GM19463 (cell line): Measurements from ENCODE around the gene TSPAN19.
"Not testable (repeated sequence)": the region's sequence is repeated elsewhere in the genome, so short reads cannot be mapped to it uniquely, and the experiment has no call there.

Source experiments
- ATAC-seq: cut with Tn5 transposase; IDR thresholded peaks from one replicate; pipeline ENCODE4 v1.9.1; 2021; ENCODE audit warnings: mild to moderate bottlenecking, moderate library complexity; ENCODE audit not compliant: unreplicated experiment

TSPAN19 gene

DNA sequence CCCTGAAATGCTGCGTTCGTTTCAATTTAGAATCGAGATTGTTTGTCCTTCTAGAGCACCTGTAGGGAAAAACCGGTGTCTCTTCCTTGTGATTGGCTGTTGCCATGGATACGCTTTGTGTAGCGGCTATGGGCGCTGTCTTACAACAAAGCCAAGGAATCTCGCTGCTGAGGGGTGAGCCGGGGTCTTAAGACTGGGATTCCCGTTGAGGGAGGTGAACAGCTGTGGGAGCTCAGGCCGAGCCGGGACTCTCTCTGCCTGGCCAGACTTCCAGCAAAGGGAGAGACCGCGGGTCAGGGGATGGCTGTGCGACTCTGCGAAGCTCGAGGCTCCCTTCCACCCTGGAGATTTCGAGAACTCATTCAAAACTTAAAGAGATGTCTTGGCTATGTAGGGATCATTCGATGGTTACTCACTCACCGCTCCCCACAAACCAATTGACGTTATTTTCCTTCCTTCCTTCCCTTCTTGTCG lies at the start of gene TSPAN19, which contains the start of gene LRRIQ1:
Gene TSPAN19, minus strand, starts transcription at position 44 of the 474 bp plus-strand sequence. CDS start 6,331 bp downstream, outside the sequence.
Gene LRRIQ1, plus strand, starts transcription at position 118 of the 474 bp plus-strand sequence. CDS start 1,826 bp downstream, outside the sequence.
- ATAC-seq = peak; percentile 95

DNA sequence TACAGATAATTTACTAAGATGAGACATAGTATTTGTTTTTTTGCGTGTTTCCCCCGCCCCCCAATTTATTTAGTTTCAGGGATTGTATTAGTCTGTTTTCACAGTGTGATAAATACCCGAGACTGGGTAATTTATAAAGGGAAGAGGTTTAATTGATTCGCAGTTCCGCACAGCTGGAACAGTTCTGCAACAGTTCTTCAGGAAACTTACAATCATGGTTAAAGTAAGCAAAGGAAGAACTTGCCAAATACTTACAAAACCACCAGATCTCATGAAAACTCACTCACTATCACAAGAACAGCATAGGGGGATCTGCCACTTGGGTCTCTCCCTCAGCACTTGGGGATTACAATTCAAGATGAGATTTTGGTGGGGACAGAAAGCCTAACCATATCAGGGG lies 49.0 kb upstream of the TSPAN19 start:
- ATAC-seq = no peak

DNA sequence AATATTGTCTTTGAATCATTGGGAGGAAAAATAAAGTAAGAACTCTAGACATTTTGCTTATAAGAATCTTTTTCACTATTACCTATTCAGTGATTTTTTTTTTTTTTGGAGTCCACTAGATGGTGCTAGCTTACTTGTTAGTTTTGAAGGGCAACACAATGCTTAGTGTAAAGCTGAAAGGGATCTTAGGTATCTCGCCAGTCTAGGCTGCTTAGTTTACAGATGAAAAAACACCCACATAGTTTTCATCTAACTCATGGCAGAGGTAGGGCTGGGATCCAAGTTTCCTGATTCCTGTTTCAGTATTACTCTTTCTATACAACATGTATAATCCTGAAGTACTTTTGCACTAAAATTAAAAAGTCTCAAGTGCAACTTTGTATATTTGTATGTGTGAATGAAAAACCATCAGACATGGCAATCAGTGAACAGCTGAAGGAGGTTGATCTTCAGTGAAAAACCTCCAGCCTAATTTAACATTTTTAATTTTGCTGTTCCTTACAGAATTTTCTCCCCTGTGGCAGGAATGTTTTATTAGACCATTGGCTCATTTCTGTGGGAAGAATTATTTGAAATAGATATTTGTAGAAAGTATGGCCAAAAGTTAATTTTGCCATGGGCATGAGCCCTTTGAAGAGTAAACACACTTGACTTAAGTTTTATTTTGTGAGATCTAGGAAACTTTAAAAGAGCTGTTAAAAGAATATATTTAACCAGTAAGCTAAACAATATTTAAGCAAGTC lies 40.8 kb upstream of the TSPAN19 start:
- peak; percentile 76 for ATAC-seq

DNA sequence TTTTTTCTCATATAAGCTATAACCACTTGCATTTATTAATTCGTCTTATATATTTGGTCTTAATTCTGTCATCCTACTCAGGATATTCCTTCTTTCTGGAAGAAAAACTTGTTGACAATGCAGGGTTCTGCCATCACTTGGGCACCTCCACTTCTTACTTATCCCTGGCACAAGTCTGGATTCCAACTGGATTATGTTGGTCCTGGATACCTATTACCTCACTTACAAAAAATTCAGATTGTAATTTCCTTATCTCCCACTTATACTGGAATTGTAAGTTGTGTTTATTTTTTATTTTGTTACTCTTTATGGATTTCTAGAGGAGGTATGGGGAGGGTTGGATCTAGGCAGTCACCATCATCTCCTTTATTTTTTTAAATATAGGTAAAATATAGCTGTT lies 36.7 kb upstream of the TSPAN19 start:
- ATAC-seq = no peak

DNA sequence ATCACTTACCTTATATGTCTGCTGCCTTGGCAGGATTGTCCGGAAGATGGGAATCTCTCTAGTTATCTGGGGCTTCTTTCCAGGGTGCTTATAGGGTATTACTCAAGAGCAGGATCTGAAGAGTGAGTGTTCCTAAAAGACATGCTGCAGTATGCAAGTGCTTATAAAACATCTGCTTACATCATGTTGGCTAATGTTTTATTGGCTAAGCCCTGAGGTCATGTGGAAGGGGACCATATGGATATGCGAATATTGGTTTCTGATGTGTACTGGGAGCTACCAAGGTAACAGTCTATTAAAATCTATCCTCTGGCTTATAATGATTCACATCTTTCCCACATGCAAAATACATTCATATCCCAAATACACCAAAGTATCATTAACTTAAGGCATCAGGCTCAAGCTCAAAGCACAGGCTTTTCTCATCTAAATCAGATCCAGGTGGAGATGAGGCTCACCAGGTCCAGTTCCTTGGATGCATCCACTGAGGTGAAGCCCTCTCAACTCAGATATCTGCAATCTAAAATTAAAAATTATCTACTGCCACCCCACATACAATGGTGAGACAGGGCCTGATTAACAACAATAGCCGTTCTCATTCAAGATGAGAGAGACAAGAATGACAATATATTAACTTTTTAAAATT lies 29.9 kb upstream of the TSPAN19 start:
- no peak for ATAC-seq

DNA sequence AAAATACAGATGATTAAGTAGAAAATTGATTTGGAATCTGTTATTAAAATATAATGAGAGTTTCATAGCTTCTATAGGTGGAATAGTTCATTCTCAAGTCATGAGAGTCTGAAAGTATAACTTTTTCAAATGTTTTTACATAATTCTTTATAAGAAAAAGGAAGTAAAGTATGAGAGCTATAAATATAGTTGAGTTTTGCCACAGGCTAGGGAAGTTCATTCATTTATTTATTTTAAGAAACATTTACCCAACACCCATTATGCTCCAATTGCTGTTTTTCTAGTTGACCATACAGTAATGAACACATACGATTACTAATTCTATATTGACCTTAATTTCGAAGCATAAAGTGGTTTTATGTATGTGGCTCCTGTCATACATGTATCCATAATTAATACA lies 24.8 kb upstream of the TSPAN19 start:
- no peak for ATAC-seq

DNA sequence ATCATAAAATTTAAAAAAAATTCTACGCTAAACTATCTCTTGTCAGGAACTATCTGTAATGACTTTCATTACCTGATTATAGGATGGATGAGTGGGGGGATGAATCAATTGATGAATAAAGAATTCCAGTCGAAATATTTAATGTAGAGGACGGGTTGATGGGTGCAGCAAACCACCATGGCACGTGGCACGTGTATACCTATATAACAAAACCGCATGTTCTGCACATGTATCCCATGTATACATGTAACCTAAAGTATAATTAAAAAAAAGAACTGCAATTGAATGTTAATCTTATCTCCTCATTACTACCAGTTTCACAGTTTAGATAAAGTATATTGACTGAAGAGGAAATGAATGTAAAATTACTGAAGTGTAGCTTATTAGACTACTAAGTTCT lies 23.5 kb upstream of the TSPAN19 start:
- ATAC-seq = no peak

DNA sequence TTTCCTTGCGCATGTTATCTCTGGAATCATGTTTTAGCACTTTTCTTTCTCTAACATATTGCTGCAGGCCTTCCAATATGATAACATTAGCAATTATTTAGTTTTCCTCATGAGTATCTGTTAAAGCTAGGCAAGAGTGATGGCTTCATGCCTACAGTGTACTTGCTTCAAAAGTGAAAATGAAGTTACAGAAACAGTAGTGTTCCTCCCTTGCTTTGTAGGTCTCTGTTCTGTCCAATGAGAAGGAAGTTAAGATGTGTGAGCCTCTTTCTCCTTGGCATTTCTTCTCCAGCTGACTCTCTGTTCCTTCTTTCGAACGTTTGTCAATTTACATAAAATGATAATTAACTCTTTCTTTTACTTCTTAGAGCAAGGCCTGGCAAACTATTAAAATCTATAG lies 22.3 kb upstream of the TSPAN19 start:
- no peak for ATAC-seq

DNA sequence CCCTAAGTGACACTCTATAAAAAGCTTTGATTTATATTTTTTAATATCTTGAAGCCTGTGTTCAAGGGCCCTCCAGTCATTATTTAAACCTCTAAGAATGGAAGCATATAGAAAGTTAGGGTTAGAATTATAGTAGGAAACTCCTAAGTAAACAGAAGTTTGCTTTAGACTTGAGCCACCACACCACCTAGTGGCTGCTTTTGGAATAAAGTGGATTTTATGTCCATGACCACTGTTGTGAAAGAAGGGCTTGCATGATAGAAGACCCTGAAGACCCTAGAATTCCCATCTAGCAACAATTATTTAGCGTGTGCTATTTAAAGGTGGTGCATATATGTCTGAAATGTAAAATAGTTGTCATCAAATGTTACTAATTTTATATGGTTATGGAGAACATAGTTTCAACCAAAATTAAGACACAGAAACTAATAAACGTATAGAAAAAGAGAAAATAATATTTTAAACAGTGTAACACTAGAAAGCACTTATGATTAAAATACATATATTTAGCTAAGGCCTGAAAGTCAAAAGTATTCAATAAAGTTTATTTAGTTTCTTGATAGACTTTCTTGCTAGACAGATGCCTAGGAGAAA lies 21.4 kb upstream of the TSPAN19 start:
- ATAC-seq = peak; percentile 73

DNA sequence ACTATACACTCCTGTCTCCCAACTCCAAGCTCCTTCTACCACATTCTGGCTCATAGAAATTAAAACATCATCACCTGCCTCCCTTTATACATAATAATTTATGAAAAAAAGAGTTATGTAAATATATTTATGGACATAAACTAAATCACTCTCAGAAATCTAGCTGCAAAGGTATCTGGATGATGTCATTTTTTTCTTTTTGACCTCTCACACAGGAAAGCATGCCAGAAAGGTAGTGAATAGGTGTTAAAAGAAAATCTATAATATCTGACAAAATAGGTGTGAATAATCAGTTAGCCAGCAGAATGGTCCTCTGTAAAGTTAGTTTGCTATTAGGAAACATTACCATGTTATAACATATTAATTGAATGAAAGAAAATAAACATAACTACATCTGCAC lies 7.8 kb upstream of the TSPAN19 start:
- ATAC-seq = no peak

DNA sequence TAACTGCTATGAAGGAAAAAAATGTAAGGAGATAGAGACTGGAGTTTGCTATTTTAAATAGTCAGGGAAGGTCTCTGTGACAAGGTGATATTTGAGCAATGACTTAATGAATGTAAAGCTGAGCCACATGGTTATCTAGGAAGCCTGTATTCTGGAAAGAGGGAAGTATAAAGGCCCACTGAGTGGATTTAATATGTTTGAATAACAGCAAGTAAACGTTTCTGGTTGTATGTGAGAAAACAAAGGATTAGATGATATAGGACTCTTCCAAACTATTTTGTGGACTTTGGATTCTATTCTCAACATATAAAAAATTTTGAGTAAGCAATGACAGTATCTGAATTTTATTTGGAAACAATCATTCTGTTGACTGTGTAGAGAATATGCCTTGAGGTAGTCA lies 5.3 kb upstream of the TSPAN19 start:
- no peak for ATAC-seq

DNA sequence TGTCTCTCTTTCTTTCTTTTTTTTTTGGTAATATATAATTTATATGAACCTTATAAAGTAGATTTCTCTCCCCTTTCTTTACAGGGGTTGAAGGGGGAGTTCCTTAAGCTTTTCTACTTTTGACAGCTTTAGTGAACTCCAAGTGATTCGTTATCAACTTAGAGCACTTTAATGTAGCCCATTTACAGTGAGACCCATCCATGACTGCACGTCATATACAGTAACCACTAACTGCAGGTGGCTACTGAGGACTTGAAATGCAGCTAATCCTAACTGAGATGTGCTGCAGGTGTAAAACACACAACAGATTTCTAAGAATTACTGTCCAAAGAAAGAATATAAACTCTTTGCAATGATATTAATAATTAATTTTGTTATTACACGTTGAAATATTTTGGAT lies 656 bp upstream of the TSPAN19 start:
- no peak for ATAC-seq

DNA sequence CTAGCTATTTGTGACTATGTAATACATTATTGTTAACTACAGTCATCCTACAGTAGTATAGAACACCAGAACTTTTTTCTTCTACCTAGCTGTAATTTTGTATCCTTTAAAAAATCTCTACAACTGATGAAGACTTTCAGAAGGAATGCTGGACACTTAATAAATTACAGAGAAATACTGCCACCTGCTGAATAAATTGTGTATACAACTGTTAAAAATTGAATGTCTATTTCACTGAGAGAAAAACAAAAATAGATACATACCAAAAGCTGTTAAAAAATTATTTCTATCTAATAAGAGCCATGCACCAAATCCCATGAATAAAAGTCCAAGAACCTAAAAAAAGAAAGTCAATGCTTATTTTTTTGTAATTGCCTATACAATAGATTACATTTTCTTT lies 6.6 kb downstream of the TSPAN19 start:
- ATAC-seq = no peak

DNA sequence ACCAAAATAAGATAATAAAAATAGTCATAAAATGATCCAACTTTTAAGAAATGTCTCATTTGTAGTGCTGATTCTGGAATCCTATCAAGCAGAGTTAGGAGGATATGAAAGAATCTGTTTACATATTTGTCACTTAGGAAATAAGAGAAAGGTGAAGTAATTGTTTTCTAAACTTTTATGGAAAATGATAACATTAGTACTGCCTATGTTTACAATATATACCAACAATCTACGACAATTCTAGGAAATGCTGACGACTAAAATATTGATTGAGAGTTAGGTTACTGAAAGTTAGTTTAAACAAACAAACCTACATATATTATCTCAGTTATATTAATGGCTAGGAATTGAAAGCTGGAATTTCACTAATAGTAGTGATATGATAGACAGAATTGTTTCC lies 18.0 kb downstream of the TSPAN19 start:
- no peak for ATAC-seq

DNA sequence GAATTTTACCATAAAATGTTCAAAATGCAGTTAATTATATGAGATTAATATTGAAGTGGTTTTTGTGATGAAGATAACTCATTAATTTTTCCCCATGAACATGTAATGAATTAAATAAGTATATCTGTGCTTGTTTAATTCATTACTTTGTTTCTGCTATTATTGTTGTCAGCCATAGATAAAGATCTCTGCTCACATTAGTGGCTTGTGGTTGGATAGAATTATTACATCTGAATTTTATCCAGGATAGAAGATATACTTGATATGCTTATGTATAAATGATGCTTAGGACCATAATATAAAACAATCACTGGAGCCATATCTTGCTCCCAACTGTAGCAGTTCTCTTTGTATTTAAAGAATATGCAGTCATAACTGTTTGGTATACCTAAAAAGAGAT lies 18.5 kb downstream of the TSPAN19 start:
- no peak for ATAC-seq

DNA sequence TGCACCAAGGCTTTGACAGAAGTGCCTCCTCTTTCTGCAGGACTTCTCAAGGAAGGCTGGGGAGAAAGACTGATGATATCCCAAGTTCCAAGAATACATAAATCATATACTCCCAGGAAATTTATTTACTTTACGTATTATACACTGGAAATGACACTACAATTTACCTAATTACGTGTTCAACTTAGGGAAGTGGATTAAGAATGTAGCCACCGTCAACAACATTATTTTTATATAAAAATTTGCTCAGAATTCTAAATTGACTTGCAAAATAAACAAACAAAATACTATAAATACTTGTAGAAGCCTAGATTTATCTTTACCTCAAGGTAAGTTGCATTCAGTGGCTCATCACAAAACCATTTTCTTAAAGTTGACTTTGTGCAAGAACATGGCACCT lies 18.9 kb downstream of the TSPAN19 start:
- ATAC-seq = no peak

DNA sequence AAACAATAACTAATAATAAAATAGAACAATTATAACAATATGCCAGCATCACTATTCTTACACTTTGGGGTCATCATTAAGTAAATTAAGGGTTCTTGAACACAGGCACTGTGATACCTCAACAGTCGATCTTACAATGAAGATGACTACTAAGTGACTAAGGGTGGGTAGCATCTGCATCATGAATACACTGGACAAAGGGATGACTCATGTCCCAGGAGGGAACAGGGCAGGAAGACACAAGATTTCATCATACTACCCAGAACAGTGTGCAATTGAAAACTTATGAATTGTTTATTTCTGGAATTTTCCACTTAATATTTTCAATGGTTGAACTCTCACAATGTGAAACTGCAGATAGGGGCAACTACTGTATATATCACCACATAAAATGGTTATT lies 19.7 kb downstream of the TSPAN19 start:
- no peak for ATAC-seq

DNA sequence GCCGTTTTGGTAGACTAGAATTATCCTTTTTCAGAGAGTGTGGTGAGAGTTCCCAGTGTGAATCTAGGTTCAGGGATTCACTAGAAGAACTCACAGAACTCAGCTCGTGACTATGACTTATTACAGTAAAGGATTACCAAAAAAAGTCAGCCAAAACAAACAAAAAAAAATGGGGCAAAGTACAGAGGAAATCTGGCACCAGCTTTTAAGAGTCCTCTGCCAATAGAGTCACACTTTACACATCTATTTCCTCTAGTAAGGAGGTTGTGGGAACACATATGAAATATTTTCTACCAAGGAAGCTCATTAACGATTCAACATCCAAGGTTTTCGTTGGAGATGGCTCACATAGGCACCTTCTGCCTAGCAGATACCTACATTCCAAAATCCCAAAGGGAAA lies 28.2 kb downstream of the TSPAN19 start:
- ATAC-seq = no peak

DNA sequence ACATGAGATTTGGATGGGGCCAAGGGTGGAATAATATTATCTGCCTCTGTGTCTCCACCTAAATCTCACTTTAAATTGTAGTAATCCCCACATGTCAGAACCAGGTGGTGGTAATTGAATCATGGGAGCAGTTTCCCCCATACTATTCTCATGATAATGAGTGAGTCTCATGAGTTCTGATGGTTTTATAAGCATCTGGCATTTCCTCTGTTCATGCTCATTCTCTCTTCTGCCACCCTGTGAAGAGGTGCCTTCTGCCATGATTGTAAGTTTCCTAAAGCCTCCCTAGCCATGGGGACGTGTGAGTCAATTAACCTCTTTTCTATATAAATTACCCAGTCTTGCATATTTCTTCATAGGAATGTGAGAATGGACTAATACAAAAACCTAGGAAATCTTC lies 29.9 kb downstream of the TSPAN19 start:
- ATAC-seq = no peak

DNA sequence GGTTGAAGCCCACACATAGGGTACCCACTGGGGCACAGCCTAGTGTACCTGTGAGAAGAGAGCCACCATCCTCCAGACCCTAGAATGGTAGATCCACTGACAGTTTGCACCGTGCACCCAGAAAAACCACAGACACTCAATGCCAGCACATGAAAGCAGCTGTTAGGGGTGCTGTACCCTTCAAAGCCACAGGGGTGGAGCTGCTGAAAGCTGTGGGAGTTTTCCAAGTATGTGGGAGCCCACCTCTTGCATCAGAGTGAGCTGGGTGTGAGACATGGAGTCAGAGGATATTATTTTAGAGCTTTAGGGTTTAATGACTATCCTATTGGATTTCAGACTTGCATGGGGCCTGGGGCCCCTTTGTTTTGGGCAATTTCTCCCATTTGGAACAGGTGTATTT lies 30.5 kb downstream of the TSPAN19 start:
- ATAC-seq = no peak

DNA sequence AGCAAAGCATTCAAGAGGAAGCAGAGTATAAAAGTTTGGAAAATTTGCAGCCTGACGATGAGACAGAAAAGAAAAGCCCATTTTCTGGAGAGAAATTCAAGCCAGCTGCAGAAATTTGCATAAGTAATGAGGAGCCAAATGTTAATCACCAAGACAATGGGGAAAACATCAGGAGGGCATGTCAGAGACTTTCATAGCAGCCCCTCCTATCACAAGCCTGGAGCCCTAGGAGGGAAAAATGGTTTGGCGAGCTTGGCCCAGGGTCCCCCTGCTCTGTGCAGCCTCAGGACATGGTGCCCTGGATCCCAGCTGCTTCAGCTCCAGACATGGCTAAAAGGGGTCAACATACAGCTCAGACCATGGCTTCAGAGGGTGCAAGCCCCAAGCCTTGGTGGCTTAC lies 31.0 kb downstream of the TSPAN19 start:
- not testable (repeated sequence) for ATAC-seq

DNA sequence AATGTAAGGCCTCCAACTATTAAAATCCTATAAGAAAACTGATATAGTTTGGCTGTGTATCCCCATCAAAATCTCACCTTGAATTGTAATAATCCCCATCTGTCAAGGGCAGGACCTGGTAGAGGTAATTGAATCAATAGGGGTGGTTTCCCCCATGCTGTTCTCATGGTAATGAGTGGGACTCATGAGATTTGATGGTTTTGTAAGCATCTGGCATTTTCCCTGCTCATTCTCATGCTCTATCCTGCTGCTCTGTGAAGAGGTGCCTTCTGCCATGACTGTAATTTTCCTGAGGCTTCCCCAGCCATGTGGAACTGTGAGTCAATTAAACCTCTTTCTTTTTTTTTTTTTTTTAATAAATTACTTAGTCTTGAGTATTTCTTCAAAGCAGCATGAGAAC lies 31.9 kb downstream of the TSPAN19 start:
- no peak for ATAC-seq
